Liver (tissue), 3 donors: ENCODE data around the gene LCE4A.
A peak's percentile ranks its signal among the peaks of the same experiment; 100 is the strongest.

Experiments used
- ATF3 ChIP-seq: IDR thresholded peaks from 2 replicates; pipeline ENCODE4 v1.6.1; 2016; ENCODE audit warnings: antibody characterized with exemption
- CTCF ChIP-seq: fragments of 150-350 bp; IDR thresholded peaks from 2 replicates; pipeline ENCODE4 v1.5.1; 2017; ENCODE audit warnings: improper control_type of control experiment, low read depth, low read length; ENCODE audit not compliant: missing input control
- EGR1 ChIP-seq, 2 donors: IDR thresholded peaks; 2 replicates each; pipeline ENCODE4 v1.6.1; 2016 to 2018; ENCODE audit warnings: antibody characterized with exemption in 2 of 2, low read depth in 2 of 2
- GABPA ChIP-seq, 2 donors: IDR thresholded peaks in 1 of 2; conservative IDR thresholded peaks in 1 of 2; 2 replicates each; pipeline ENCODE4 v1.6.1; 2016; ENCODE audit warnings: antibody characterized with exemption in 2 of 2, mild to moderate bottlenecking in 1 of 2, moderate library complexity in 1 of 2
- HNF4A ChIP-seq, 2 donors: conservative IDR thresholded peaks; 2 replicates each; pipeline ENCODE4 v1.6.1; 2016; ENCODE audit warnings: antibody characterized with exemption in 2 of 2, mild to moderate bottlenecking in 2 of 2
- HNF4G ChIP-seq: IDR thresholded peaks from 2 replicates; pipeline ENCODE4 v1.6.1; 2016; ENCODE audit warnings: antibody characterized with exemption
- MAX ChIP-seq: IDR thresholded peaks from 2 replicates; pipeline ENCODE4 v1.6.1; 2016; ENCODE audit warnings: antibody characterized with exemption
- REST ChIP-seq: IDR thresholded peaks from 2 replicates; pipeline ENCODE4 v1.6.1; 2016; ENCODE audit warnings: antibody characterized with exemption, mild to moderate bottlenecking
- donor health status: healthy.
- donor health status: healthy.

- TF ChIP-seq CTCF, result peak; percentile 21
- TF ChIP-seq HNF4A (conservative IDR thresholded peaks at IDR 0.05), result no peak
- no peak for TF ChIP-seq ATF3
- no peak for TF ChIP-seq MAX
- no peak for TF ChIP-seq GABPA (IDR thresholded peaks at IDR 0.05 in 1 of 2, conservative IDR thresholded peaks at IDR 0.05 in 1 of 2)
- no peak for TF ChIP-seq REST
- no peak for TF ChIP-seq HNF4G
- no peak for TF ChIP-seq EGR1 (IDR thresholded peaks at IDR 0.05; ENCODE audit: low read depth in 2 of 2)
Observed at GRCh38 chr1:152735648-152736047, 27.7 kb downstream of the LCE4A start.
